NT2/D1 (cell line): ENCODE data around the gene TAGLN.

Experiments
- DNase-seq: peaks from one replicate; pipeline ENCODE4 v3.0.0-alpha.2; 2011; ENCODE audit warnings: low read depth, low spot score
- H3K27me3 ChIP-seq: 2 replicates; pipeline ENCODE4 v1.6.0; 2011; ENCODE audit warnings: mild to moderate bottlenecking; ENCODE audit not compliant: insufficient read length, insufficient read depth
- H3K36me3 ChIP-seq: 2 replicates; pipeline ENCODE4 v1.6.1; 2011; ENCODE audit warnings: mild to moderate bottlenecking, low read length, mixed read lengths; ENCODE audit not compliant: insufficient read depth, insufficient read length
- H3K4me1 ChIP-seq: 2 replicates; pipeline ENCODE4 v1.5.1; 2011; ENCODE audit not compliant: insufficient read depth, insufficient read length
- H3K4me3 ChIP-seq: 2 replicates; pipeline ENCODE4 v1.5.1; 2011; ENCODE audit warnings: low read depth; ENCODE audit not compliant: insufficient read length
- H3K9ac ChIP-seq: 2 replicates; pipeline ENCODE4 v1.6.0; 2011; ENCODE audit warnings: low read depth; ENCODE audit not compliant: insufficient read length
- H3K9me3 ChIP-seq: 2 replicates; pipeline ENCODE4 v1.5.1; 2011; ENCODE audit warnings: mild to moderate bottlenecking, low read length; ENCODE audit not compliant: insufficient read depth
- SUZ12 ChIP-seq: IDR thresholded peaks from 2 replicates; pipeline ENCODE4 v1.6.1; 2011; ENCODE audit not compliant: insufficient read length, insufficient read depth; ENCODE audit errors: extremely low read depth
- YY1 ChIP-seq: IDR thresholded peaks from 2 replicates; pipeline ENCODE4 v1.6.1; 2011; ENCODE audit not compliant: insufficient read length, insufficient read depth
- ZNF274 ChIP-seq: IDR thresholded peaks from 2 replicates; pipeline ENCODE4 v1.6.1; 2011; ENCODE audit warnings: mild to moderate bottlenecking, low read depth, low read length

TAGLN gene

DNA sequence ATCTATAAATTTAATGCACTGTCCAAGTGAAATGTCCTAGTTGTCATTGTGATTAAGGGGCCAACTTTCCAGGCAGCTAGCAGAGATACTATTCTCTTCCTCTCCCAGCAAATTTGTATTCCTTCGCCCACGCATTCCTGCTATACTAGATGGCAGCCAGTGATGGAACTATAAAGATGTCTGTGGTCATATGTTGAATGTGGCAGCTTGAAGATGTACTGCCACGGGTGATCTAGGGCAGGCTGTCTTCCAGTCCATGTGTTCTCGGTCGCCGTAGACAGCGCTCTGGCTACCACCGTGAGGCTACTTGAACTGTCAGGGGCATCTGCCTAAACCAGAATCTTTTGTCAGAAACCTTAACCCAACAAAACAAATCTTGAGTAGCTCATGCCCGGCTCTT is 29.0 kb upstream of the TAGLN start:
- no peak for TF ChIP-seq ZNF274
- DNase-seq, result no peak
- Histone ChIP-seq H3K27me3 (no peaks in the 10 kb centered on the region), H3K36me3 (peaks cover 33% of the 10 kb centered on the region), H3K4me3 (no peak overlapping the region), H3K9ac (no peak overlapping the region), H3K4me1 (peaks cover 3% of the 10 kb centered on the region), H3K9me3 (no peaks in the 10 kb centered on the region)

DNA sequence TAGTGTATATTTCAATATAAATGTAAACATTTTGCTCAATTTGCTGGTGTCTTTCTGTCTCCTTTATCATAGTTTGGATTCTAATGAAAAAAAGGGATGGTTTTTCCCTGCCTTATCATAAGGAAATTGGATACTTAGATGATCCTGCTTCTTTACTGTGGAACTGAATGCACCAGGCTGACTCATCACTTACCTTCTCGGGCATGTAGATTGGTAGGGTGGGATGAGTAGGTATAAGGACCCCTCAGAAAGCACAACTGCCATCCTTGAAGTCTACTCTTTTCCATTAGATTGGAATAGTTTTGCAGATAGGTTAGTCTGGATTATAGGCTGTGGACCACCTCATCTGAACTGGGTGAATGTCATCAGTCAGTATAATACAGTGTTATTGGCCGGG is 28.2 kb upstream of the TAGLN start:
- Histone ChIP-seq H3K4me3 (no peak overlapping the region), H3K9me3 (no peaks in the 10 kb centered on the region), H3K27me3 (no peaks in the 10 kb centered on the region), H3K36me3 (peaks cover 27% of the 10 kb centered on the region), H3K4me1 (peaks cover 3% of the 10 kb centered on the region), H3K9ac (no peak overlapping the region)
- TF ChIP-seq ZNF274 (no peak), SUZ12 (no peak), YY1 (no peak)
- no peak for DNase-seq

DNA sequence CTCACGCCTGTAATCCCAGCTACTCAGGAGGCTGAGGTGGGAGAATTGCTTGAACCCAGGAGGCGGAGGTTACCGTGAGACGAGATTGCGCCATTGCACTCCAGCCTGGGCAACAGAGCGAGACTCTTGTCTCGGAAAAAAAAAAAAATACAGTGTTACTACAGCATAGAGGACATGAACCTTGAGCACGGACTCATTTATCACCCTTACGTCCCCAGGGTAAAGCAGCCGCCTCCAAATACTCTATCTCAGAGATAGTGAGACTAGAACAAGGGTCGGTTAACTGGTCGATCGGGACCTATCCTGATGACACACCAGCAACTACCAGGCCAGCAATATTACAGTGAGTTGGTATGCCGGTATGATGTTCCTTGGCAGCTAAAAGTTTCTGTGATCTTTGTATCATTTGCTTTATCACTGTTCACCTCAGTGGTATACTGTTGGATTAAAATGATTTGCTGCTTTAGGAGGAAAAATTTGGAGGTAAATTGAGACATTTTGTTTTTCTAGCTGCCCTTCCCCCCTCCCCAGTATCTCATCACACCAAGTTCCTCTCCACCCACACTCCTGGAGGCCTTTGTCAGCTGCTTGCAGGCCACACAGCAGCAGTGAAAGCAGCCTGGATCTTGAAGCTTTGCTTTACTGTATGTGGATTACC is 27.6 kb upstream of the TAGLN start:
- H3K27me3 ChIP-seq, result no peaks in the 10 kb centered on the region
- H3K4me1 ChIP-seq, result peaks cover 3% of the 10 kb centered on the region
- no peak overlapping the region for H3K4me3 ChIP-seq
- no peak for DNase-seq
- peaks cover 24% of the 10 kb centered on the region for H3K36me3 ChIP-seq
- no peaks in the 10 kb centered on the region for H3K9me3 ChIP-seq
- H3K9ac ChIP-seq, result no peak overlapping the region
- TF ChIP-seq SUZ12 (no peak), ZNF274 (no peak), YY1 (no peak)

DNA sequence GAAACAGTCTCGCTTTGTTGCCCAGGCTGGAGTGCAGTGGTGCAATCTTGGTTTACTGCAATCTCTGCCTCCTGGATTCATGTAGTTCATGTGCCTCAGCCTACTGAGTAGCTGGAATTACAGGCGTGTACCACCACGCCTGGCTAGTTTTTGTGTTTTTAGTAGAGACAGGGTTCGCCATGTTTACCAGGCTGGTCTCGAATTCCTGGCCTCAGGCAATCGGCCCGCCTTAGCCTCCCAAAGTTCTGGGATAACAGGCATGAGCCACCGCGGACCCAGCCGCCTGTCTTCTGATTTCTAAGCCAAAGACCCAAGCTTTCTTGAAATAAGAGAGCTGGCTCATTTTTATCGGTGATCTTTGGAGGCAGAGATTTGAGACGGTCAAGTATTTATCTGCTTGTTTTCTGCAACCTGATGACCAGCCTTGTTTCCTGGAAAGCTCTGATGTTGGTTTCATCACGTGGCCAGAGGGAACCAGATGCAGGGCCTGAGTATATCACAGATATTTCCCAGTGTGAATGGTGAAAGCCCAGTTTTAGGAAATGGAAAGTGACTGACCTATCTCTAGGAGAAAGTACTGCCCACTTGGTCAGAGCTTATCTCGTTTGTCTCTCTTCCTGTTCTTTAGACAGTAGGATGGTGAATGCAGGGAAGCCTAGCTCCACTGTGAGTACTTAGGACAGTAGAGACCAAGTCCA is 26.3 kb upstream of the TAGLN start:
- no peak for TF ChIP-seq SUZ12
- TF ChIP-seq ZNF274, result no peak
- Histone ChIP-seq H3K4me3 (no peak overlapping the region), H3K9ac (no peak overlapping the region)

DNA sequence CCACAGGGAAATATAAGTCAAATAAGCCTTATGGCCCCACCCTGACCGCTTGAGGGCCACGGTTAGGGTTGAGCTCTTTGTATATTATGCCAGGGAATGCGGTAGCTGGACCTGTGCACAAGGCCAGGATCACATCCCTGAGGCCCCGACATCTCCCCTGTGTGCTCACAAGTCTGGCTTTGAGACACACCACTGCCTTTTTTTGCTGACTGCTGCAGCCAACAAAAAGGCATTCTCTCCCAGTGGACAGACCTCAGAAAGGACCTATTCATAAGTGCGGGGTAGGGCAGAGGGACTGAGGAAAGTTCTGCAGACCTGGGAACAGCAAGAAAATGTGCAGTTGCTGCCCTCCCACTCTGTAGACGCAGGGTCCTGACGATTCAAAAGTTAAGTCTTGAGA is 24.1 kb upstream of the TAGLN start:
- no peak for DNase-seq
- H3K9ac ChIP-seq, result no peak overlapping the region

More for the DNA sequence above, 26.3 kb upstream of the TAGLN start:
- Histone ChIP-seq H3K9me3 (no peaks in the 10 kb centered on the region), H3K36me3 (peaks cover 15% of the 10 kb centered on the region), H3K4me1 (peaks cover 3% of the 10 kb centered on the region), H3K27me3 (no peaks in the 10 kb centered on the region)
- no peak for DNase-seq

DNA sequence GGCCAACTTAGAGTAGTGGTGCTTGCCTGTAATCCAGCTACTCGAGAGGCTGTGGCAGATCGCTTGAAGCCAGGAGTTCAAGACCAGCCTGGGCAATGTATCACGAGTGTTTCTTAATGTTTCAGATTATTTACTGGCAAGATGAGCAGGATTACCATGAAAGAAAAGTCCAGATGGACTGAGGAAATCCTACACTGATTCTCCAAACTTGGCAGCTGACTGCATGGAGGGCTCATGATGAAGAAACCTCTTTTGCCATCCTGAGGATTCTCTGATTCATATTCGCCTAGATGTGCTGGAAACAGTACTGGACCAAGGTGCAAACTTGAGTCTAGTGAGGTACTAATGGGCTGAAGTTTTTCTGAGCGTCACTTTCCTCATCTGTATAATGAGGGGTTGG is 23.4 kb upstream of the TAGLN start:
- Histone ChIP-seq H3K9me3 (no peaks in the 10 kb centered on the region), H3K4me3 (no peak overlapping the region), H3K36me3 (peaks cover 9% of the 10 kb centered on the region), H3K27me3 (no peaks in the 10 kb centered on the region), H3K9ac (no peak overlapping the region), H3K4me1 (peaks cover 4% of the 10 kb centered on the region)
- TF ChIP-seq SUZ12 (no peak), ZNF274 (no peak), YY1 (no peak)
- no peak for DNase-seq

More for the DNA sequence above, 24.1 kb upstream of the TAGLN start:
- Histone ChIP-seq H3K4me3 (no peak overlapping the region), H3K27me3 (no peaks in the 10 kb centered on the region), H3K36me3 (peaks cover 11% of the 10 kb centered on the region), H3K9me3 (no peaks in the 10 kb centered on the region), H3K4me1 (peaks cover 3% of the 10 kb centered on the region)
- TF ChIP-seq ZNF274, result no peak
- TF ChIP-seq YY1, result no peak
- TF ChIP-seq SUZ12, result no peak

DNA sequence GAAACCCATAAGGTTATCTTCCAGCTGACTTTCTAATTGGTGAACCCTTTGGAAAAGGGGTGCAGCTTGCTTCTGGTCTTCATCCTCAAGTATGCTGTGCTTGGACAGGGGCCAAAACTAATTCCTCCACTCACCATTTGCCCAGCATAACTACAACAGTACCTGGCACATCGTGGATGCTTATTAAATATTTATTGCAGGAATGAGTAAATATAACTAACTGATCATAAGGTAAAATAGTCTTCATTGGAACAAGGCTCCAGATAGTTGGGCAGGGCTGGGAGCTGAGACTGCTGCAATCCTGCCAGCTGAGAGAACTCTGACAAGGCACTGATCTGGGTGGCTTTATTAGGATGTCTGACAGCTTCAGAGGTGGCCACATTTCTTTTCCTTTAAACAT is 23.0 kb upstream of the TAGLN start:
- TF ChIP-seq YY1, result no peak
- no peak for TF ChIP-seq SUZ12
- no peak for TF ChIP-seq ZNF274
- no peaks in the 10 kb centered on the region for H3K9me3 ChIP-seq
- peaks cover 7% of the 10 kb centered on the region for H3K4me1 ChIP-seq
- no peak overlapping the region for H3K4me3 ChIP-seq
- H3K36me3 ChIP-seq, result peaks cover 10% of the 10 kb centered on the region
- H3K27me3 ChIP-seq, result no peaks in the 10 kb centered on the region
- DNase-seq, result no peak
- H3K9ac ChIP-seq, result no peak overlapping the region
